ENCODE results near the gene TMEM39B.
"Not testable (repeated sequence)": the region's sequence is repeated elsewhere in the genome, so short reads cannot be mapped to it uniquely, and the experiment has no call there.

Gene TMEM39B

DNA sequence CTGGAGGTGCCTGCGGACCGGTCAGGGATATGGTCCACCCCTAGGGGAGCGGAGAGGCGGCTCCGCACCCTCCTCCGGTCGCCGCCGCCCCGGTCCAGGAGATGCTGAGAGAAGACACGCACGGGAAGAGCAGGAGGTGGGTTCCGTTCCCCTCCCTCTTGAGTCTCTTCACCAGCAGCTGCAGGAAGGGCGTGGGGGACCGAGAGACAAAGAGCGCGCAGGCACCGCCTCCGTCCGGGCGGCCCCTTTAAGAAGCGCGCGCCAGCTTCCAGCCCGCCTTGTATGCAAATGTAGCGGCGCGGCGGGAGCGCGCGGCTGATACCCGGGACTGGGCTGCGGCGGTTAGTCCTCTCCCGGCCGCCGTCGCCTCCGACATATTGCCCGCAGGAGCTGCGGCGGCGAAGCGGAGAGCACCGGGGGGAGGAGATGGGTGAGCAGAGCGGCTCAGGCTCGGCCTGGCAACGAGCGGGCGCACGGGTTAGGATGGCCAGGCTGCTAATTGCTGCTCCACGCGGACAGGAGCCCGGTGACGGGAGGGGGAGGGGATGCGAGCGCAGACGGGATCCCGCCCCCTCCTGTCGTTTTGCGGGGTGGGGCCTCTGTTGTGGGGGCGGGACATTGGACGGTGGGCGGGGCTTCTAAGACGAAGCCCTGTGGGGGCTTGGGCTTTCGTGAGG is at the start of gene TMEM39B:
TSS of gene TMEM39B (plus strand) at position 318 of the 677 bp plus-strand sequence. CDS start at position 427, 109 bp downstream.
- DNase-seq: peak; percentile 97

DNA sequence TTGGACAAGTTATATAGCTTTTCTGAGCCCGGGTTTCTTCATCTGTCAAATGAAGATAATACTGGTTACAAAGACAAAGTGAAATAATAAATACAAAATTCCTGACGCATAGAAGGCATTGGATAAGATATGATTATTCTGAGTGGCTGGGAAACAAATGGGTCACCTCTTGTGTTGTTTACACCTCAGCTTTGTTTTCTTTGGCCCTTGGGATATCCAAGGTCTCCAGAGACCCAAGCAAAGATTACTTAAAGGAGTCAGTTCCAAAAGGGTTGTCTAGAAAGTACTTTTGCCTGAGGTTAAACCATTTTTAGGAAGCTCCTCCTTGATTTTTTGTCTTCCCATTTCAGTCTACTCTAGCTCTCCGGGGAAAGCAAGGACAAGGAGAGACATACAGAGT is 49.4 kb upstream of the TMEM39B start:
- DNase-seq: no peak

DNA sequence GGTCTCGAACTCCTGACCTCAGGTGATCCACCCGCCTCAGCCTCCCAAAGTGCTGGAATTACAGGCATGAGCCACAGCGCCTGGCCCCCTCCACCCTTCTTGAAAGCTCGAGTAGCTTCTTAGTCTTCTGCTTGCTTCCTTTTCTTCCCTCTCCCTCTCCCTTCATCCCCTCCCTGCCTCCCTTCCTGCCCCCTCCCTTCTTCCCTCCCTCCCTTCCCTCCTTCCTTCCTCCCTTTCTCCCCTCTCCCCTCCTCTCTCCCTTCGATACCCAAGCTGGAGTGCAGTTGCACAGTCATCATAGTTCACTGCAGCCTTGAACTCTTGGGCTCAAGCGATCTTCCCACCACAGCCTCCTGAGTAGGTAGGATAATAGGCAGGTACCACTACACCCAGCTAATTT is 47.2 kb upstream of the TMEM39B start:
- DNase-seq: no peak

DNA sequence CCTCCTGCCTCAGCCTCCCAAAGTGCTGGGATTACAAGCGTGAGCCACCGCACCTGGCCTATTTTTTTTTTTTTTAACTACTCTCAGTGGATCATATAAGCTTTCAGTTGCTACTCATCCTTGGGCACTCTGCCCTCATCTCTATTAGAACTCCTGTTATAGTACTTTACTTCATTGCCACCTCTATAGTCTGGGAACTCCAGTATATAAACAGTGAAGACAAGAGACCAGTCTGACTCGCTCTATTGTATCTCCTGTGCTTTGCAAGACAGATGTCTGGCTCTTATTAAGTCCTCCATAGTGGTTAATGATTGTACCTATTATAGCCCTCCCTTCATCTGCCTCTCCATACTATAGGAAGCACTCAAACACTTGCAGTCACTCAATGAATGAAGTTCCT is 44.0 kb upstream of the TMEM39B start:
- DNase-seq: no peak

GRCh38 chr1:32031578-32032274 is 41.0 kb upstream of the TMEM39B start:
- DNase-seq: no peak

DNA sequence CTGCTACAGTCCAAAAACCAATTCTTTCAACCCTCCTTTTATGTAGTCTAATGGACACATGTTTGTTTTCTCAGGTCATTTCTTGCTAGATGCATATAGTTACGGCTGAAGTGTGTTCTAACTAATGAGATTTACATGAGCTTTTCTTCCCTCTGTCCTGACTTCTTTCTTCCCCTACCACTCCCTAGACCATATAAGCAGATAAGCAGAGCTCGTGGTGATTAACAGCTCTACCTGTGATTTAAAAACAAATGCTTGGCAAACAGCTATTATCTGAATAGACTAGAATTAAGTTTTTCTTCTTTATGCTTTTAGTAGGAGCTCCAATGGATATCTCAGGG is 40.5 kb upstream of the TMEM39B start:
- no peak for DNase-seq

DNA sequence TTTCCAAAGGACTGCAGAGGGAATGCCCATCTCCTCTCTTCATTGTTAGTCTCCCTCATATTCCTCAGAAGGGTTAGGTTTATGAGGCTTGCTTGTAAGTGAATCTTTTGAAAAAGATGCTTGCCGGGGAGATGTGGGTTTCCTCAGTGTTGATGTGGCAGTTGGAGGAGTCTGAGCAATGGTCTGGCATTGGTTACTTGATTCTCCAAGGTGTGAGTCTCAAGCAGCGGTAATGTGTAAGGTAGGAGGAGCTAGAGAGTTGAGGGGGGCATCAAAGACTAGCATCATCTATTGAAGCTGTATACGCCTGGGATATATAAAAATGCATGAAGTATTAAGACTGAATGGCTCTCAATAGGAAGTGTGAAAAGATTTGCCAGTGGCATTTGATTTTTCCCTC is 37.6 kb upstream of the TMEM39B start:
- DNase-seq: no peak

DNA sequence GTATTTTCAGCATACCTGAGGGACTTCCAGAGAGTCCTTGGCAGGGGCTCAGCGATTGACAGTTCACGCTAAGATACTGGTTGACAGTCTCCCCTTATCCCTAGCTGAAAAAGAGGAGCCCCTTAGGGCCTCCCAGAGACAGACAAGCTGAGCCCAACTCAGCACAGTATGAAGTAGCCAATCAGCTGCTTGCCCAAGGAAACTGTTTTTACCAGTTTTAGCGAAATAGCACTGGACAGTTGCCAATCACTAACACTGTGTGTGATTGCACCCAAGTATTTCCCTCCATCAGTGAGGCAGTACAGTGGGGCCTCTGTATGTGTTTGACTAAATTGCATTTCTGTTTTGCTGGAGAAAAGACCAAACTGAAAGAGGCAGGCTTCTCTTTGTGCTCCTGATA is 32.0 kb upstream of the TMEM39B start:
- no peak for DNase-seq

DNA sequence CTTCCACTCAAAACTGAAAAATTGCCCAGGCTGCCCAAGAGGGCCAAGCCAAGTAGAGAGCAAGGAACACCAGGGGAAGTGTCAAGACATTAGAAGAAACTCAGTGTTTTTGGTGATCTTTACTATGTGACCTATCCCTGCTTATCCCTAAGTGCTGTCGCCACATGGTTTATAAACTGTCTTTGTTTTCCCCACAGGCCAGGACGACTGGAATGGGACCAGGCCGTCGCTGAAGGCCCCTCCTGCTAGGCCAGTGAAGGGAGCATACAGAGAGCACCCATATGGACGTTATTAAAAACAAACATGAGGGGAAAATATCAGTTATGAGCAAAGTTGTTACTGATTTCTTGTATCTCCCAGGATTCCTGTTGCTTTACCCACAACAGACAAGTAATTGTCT is 30.4 kb upstream of the TMEM39B start:
- DNase-seq: no peak

DNA sequence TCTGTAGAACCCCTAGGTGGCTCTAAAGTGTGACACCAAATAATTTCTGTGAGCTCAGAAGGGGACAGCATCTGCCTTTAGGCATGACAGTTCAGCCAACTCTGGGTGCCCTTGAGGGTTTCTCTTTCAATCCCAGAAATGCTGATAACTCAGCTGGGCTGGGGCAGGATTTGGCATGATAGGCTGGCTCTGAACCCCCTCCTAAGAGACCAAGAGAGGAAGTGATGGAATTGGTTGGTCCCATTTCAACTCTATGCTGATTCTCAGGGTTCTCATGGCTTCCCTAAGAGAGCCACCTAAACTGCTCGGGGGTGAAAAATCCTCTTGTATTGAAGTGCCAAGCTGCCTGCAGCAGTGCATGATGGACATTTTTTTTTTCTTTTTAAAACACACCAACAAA is 28.5 kb upstream of the TMEM39B start:
- DNase-seq: no peak

DNA sequence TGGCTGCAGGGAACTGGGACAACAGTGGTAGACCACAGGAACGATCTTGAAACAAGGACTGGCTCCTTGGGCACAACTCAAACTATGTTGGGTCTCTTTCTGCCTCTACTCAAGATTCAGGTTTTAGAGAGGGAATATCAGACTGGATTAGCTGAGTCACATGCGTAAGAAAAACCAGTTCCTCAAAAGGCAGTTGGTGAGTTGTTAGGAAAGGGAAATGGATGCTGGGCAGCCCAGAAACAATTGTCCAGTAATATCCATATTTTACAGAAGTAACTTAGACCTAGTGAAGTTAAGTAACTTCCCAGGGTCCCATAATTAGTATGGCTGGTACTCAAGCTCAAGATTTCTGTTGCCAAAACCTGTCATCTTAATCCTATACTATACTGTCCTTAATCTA is 27.0 kb upstream of the TMEM39B start:
- DNase-seq: no peak

- no peak for DNase-seq
Measured at GRCh38 chr1:32047701-32048100, 25.0 kb upstream of the TMEM39B start.

- DNase-seq: no peak
Measured at GRCh38 chr1:32048440-32048839, 24.3 kb upstream of the TMEM39B start.

DNA sequence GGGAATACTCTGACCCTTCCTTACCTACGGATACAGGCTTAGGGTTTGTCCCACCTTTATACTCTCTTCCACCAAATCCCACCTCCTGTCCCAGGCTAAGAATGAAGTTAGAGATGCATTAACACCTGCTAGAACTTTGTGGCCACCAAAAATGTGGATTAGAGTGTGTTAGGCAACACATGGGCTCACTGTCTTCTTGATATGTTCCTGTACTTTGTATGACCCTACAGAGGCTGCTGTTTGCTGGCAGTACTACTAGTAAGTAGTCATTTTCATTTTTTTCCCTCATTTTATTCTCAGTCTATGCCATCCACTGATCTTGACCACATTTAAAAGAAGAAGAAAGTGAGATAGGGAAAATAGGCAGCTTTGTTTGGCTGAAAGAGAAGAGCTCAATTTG is 21.0 kb upstream of the TMEM39B start:
- no peak for DNase-seq

DNA sequence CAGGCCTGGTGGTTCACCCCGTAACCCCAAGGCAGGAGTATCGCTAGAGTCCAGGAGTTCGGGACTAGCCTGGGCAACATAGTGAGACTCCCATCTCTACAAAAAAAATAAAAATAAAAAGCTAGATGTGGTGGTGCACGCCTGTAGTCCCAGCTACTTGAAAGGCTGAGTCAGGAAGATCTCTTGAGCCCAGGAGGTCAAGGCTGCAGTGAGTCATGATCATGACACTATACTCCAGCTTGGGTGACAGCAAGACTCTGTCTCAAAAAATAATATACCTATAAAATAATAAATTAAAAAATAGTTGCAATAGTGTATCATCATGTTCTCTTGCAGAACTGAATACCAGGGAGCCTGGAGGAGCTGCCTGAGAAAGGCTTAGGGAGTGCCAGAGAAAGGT is 19.9 kb upstream of the TMEM39B start:
- DNase-seq: no peak

GRCh38 chr1:32055416-32055815 is 17.3 kb upstream of the TMEM39B start:
- DNase-seq: no peak

DNA sequence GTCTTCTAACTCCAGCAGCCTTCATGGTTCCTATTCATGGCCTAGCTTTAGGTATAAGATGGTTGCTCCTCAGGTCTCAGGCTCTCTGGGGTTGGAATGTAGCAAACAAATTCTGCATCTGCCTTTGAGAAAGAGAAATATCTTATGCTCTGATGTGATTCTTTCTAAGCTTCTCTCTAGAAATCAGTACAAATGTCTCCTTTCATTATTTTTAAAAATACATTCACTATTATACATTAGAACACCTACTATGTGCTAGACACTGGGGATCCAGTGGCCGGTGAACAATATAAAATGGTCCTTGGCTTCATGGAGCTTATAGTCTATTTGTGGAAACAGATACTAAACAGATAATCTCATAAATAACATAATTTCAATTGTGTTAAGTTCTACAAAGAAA is 16.1 kb upstream of the TMEM39B start:
- no peak for DNase-seq

- DNase-seq: no peak
Measured at GRCh38 chr1:32060914-32061313, 11.8 kb upstream of the TMEM39B start.

GRCh38 chr1:32062867-32063230 is 9.9 kb upstream of the TMEM39B start:
- DNase-seq: no peak

- DNase-seq: no peak
Measured at GRCh38 chr1:32063261-32063681, 9.5 kb upstream of the TMEM39B start.

DNA sequence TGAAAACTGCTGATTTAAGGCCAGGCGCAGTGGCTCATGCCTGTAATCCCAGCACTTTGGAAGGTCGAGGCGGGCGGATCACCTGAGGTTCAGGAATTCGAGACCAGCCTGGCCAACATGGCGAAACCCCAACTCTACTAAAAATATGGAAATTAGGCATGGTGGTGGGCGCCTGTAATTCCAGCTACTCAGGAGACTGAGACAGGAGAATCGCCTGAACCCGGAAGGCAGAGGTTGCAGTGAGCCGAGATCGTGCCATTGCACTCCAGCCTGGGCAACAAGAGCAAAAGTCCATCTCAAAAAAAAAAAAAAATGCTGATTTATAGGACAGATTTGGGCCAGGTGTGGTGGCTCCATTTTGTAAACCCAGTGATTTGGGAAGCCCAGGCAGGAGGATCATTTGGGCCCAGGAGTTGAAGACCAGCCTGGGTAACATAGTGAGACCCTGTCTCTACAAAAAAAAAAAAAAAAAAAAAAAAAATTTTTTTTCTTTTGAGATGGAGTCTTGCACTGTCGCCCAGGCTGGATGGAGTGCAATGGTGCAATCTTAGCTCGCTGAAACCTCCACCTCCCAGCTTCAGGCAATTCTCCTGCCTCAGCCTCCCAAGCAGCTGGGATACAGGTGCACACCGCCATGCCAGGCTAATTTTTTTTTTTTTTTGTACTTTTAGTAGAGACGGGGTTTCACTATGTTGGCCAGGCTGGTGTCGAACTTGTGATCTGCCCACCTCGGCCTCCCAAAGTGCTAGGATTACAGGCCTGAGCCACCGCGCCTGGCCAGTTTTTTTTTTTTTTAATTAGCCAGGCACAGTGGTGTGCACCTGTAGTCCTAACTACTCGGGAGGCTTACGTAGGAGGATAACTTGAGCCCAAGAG is 6.9 kb upstream of the TMEM39B start:
- DNase-seq: not testable (repeated sequence)

DNA sequence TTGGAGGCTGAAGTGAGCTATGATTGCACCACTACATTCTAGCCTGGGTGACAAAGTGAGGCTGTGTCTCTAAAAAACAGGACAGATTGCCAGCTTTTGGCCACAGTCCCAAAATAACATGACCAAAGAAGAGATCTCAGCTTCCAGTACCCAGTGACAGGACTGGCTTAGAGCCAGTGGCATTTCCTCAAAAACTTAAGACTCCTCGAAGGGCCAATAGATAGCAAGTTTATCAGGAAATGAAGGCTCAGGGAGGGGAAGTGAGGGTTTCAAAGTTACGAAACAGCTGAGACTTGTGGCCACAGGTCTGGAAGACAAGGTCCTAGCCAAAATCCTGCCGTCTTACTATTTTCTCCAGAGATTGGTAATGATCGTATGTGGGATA is 6.3 kb upstream of the TMEM39B start:
- no peak for DNase-seq

DNA sequence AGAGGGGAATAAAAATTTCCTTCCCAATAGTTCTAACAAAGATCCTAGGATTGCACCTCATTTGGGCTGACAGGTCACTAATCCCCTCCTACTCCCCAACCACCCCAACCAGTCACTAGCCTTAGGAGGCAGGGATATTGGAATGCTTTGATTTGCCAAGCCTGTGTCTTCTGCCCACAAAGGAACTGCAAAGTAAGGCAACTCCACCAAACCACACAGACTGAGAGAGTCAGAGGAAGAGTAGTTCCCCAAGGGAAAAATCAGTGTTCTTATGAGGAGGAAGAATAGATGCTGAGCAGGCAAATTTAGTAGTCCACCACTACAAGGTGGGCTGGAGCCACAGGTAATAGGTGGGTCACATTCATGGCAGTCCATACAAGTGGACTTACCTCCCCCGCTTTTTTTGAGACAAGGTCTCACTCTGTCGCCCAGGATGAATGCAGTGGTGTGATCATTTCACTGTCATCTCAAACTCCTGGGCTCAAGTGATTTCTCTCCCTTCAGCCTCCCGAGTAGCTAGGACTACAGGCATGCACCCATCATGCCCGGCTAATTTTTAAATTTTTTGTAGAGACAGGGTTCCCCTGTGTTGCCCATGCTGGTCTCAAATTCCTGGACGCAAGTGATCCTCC is 3.7 kb upstream of the TMEM39B start:
- no peak for DNase-seq
